HepG2 (cell line): Measurements from ENCODE around the gene KCNA3. TPM values are rescaled to one million over a fixed set of nuclear protein-coding genes. Genes with fewer than 3 reads are reported as not detected.

ENCODE experiments used
- ATAC-seq: fragments of 200-7000 bp; cut with Tn5 transposase; 3 replicates; pipeline ENCODE4 v1.9.1; 2020; ENCODE audit warnings: mild to moderate bottlenecking, moderate library complexity
- BruUV-seq: library from RNA; stranded (reverse); fragments of 400-500 nt; replicated peaks from 2 replicates; lab custom pipeline; 2021; lab: Mats Ljungman, UMichigan
- CTCF ChIA-PET: fragments of 300-600 bp; formaldehyde crosslinking; extraction: SDS; loops from one replicate; lab custom pipeline; 2021; ENCODE audit warnings: low total read pairs, inconsistent platforms, low intra/inter-chr PET ratio; lab: Yijun Ruan, JAX
- POLR2A ChIA-PET: fragments of 350-600 bp; sonication (Branson Sonifier 250); formaldehyde crosslinking; loops from one replicate; lab custom pipeline; 2020; ENCODE audit warnings: antibody characterized with exemption, inconsistent platforms; lab: Yijun Ruan, JAX
- DNase-seq: peaks from one replicate; pipeline ENCODE4 v3.0.0-alpha.2; 2015; ENCODE audit warnings: low spot score
- FAIRE-seq: peaks from 3 replicates; lab custom pipeline; 2011; peaks lifted over from hg19 to GRCh38; lab: Jason Lieb, UNC
- H2AFZ ChIP-seq: one replicate; pipeline ENCODE4 v1.6.1; 2011; ENCODE audit warnings: low read length, inconsistent platforms
- H3K27ac ChIP-seq: fragments of 300-600 bp; 3 replicates; pipeline ENCODE4 v1.8.0; 2011; ENCODE audit warnings: mixed run types, mild to moderate bottlenecking, mixed read lengths, low read length, inconsistent platforms; ENCODE audit not compliant: insufficient read depth; ENCODE audit errors: extremely low read length
- H3K27me3 ChIP-seq, 2 experiments: fragments of 200-600 bp in 1 of 2; 2 replicates in 1 of 2; 3 replicates in 1 of 2; pipeline versions ENCODE4 v1.6.0 to v1.8.0; 2011; ENCODE audit warnings: low read length in 2 of 2, mild to moderate bottlenecking in 2 of 2, moderate library complexity in 2 of 2, inconsistent platforms in 1 of 2; ENCODE audit not compliant: insufficient read depth in 2 of 2, control insufficient read depth in 1 of 2
- H3K36me3 ChIP-seq, 2 experiments: fragments of 200-600 bp in 1 of 2; replicated peaks in 1 of 2; 2 replicates in 1 of 2; 3 replicates in 1 of 2; pipeline versions ENCODE4 v1.5.1 to v1.8.0; 2011; ENCODE audit warnings: low read length in 2 of 2, inconsistent platforms in 1 of 2; ENCODE audit not compliant: insufficient read depth in 2 of 2, control insufficient read depth in 1 of 2
- H3K4me1 ChIP-seq: 2 replicates; pipeline ENCODE4 v1.5.1; 2012; ENCODE audit warnings: low read length, inconsistent platforms; ENCODE audit not compliant: insufficient read depth
- H3K4me2 ChIP-seq: 2 replicates; pipeline ENCODE4 v1.6.0; 2011; ENCODE audit warnings: low read depth, low read length, inconsistent platforms
- H3K4me3 ChIP-seq, 3 experiments: fragments of 200-600 bp in 1 of 3; sonication (generic), shearing (Covaris generic) in 1 of 3; replicated peaks in 1 of 3; 2 replicates each; pipeline ENCODE4 v1.5.1; 2011 to 2016; ENCODE audit warnings: low read length in 3 of 3, inconsistent platforms in 2 of 3, low read depth in 2 of 3, mild to moderate bottlenecking in 2 of 3, control low read depth in 1 of 3, mixed read lengths in 1 of 3; ENCODE audit not compliant: insufficient read depth in 1 of 3
- H3K79me2 ChIP-seq: one replicate; pipeline ENCODE4 v1.6.1; 2011; ENCODE audit warnings: low read length, inconsistent platforms; ENCODE audit not compliant: insufficient read depth
- H3K9ac ChIP-seq: 2 replicates; pipeline ENCODE4 v1.6.0; 2011; ENCODE audit warnings: mild to moderate bottlenecking, low read depth, low read length, inconsistent platforms; ENCODE audit not compliant: insufficient read depth
- H3K9me3 ChIP-seq: 2 replicates; pipeline ENCODE4 v1.5.1; 2012; ENCODE audit warnings: mild to moderate bottlenecking, low read length
- H4K20me1 ChIP-seq: 2 replicates; pipeline ENCODE4 v1.6.0; 2011; ENCODE audit warnings: inconsistent platforms, mild to moderate bottlenecking, low read length, moderate library complexity; ENCODE audit not compliant: insufficient read depth
- AKAP8 ChIP-seq: sonication (generic); formaldehyde crosslinking; IDR thresholded peaks from 2 replicates; pipeline ENCODE4 v1.5.1; 2020; ENCODE audit warnings: mild to moderate bottlenecking, missing genetic modification reagents
- BHLHE40 ChIP-seq: IDR thresholded peaks from 2 replicates; pipeline ENCODE4 v1.6.1; 2011; ENCODE audit warnings: low read length, improper control_type of control experiment
- CREB1 ChIP-seq, 2 experiments: fragments of 450-650 bp in 1 of 2; IDR thresholded peaks; 2 replicates each; pipeline ENCODE4 v1.6.1; 2016 to 2017; ENCODE audit warnings: control low read depth in 1 of 2, mild to moderate bottlenecking in 1 of 2, missing compliant biosample characterization in 1 of 2, missing genetic modification characterization in 1 of 2
- ELF1 ChIP-seq: sonication (generic); formaldehyde crosslinking; IDR thresholded peaks from 2 replicates; pipeline ENCODE4 v1.4.0; 2020; ENCODE audit warnings: missing genetic modification reagents
- HMG20A ChIP-seq: IDR thresholded peaks from 2 replicates; pipeline ENCODE4 v1.6.1; 2016; ENCODE audit warnings: borderline replicate concordance
- IKZF5 ChIP-seq: IDR thresholded peaks from 2 replicates; pipeline ENCODE4 v1.6.1; 2018; ENCODE audit warnings: missing genetic modification reagents, mild to moderate bottlenecking, missing compliant biosample characterization
- KLF6 ChIP-seq: IDR thresholded peaks from 2 replicates; pipeline ENCODE4 v1.8.0; 2016; ENCODE audit warnings: missing biosample characterization, missing genetic modification reagents
- MXD4 ChIP-seq: IDR thresholded peaks from 2 replicates; pipeline ENCODE4 v1.6.1; 2016; ENCODE audit warnings: mild to moderate bottlenecking, missing biosample characterization, missing genetic modification reagents
- PAWR ChIP-seq: sonication (generic); formaldehyde crosslinking; IDR thresholded peaks from 2 replicates; pipeline ENCODE4 v1.4.0; 2020; ENCODE audit warnings: missing genetic modification reagents, mild to moderate bottlenecking, borderline replicate concordance
- SMC3 ChIP-seq: IDR thresholded peaks from 2 replicates; pipeline ENCODE4 v1.6.1; 2011; ENCODE audit warnings: low read length, improper control_type of control experiment
- WGBS: methylation state at CpG from one replicate; pipeline ENCODE4 v1.1.6; 2017; ENCODE audit warnings: low lambda C conversion rate; 5-methylcytosine and 5-hydroxymethylcytosine counted together
- in situ Hi-C: cut with HindIII; loops from 2 replicates; pipeline ENCODE4 v1.10.0; 2017; ENCODE audit warnings: low pct_unique_long_range_greater_than_20kb; ENCODE audit not compliant: extremely low pct_ligation_motif_present
- intact Hi-C: fragments of 100-400 bp; cut with micrococcal nuclease; formaldehyde crosslinking; loops from one replicate; pipeline ENCODE4 v1.10.0; 2022; ENCODE audit not compliant: unreplicated experiment
- polyA plus RNA-seq, 8 experiments: library from polyadenylated mRNA; depleted of rRNA in 3 of 8; stranded (reverse) in 7 of 8; unstranded in 1 of 8; fragments of >200 nt; fragmentation: Illumina TruSeq in 4 of 8; extraction: Trizol in 4 of 8; gene quantifications; 2 replicates each; pipeline versions ENCODE4 v1.2.1 to v1.2.3, GENCODE V29; 2011 to 2016; ENCODE audit warnings: low read depth in 4 of 8, missing spikeins in 1 of 8, mixed read lengths in 1 of 8; ENCODE audit not compliant: insufficient read depth in 1 of 8
- total RNA-seq, 5 experiments: library from RNA; depleted of rRNA; stranded (reverse); fragments of >200 nt; fragmentation: Illumina TruSeq; extraction: Trizol; gene quantifications; 2 replicates each; pipeline ENCODE4 v1.2.3, GENCODE V29; 2016; ENCODE audit warnings: low read depth in 1 of 5

Gene KCNA3
- total and polyA plus RNA-seq, 2 of the 13 experiments (the other 11 are each of a cell fraction or from before 2014, with no cell fraction given): not detected

- FAIRE-seq: no peak
- POLR2A ChIA-PET: no interaction called here
Observed at GRCh38 chr1:110680036-110680735, 5.4 kb upstream of the KCNA3 start.

GRCh38 chr1:110677526-110677925 lies 2.8 kb upstream of the KCNA3 start:
- Histone ChIP-seq H3K9ac (no peak overlapping the region), H3K79me2 (no peaks in the 10 kb centered on the region), H3K27ac (no peak overlapping the region), H3K4me2 (no peak overlapping the region), H3K36me3 (no peaks in the 10 kb centered on the region), H3K9me3 (no peaks in the 10 kb centered on the region), H2AFZ (no peak overlapping the region), H4K20me1 (no peaks in the 10 kb centered on the region), H3K27me3 (peaks cover 0 to 11% of the 10 kb centered on the region in 2 experiments; a peak in 3 of 5 replicates), H3K4me1 (no peaks in the 10 kb centered on the region), H3K4me3 (no peak overlapping the region)
- POLR2A ChIA-PET: no interaction called here
- WGBS: 7% methylated on average over 3 of the region's 3 CpGs
- intact Hi-C loops (no loop called here), in situ Hi-C loops (no loop called here)
- DNase-seq (peak; percentile 12), FAIRE-seq (no peak), ATAC-seq (no peak)
- BruUV-seq: no TSS peak
- CTCF ChIA-PET: no interaction called here
- TF ChIP-seq SMC3 (no peak), HMG20A (no peak), PAWR (CRISPR knock-in tag) (no peak), ELF1 (CRISPR knock-in tag) (no peak), MXD4 (CRISPR knock-in tag) (no peak), CREB1 (IDR thresholded peaks at IDR 0.05) (no peak), CREB1 (CRISPR knock-in tag; IDR thresholded peaks at IDR 0.05) (no peak), KLF6 (CRISPR knock-in tag) (no peak)
- TF ChIP-seq, all 625 proteins: peak for 0

More at GRCh38 chr1:110680036-110680735, 5.4 kb upstream of the KCNA3 start:
- no peaks in the 10 kb centered on the region for H3K9me3 ChIP-seq
- intact Hi-C loops: no loop called here
- DNase-seq: no peak
- H3K4me2 ChIP-seq: no peak overlapping the region
- no peak overlapping the region for H2AFZ ChIP-seq
- no peaks in the 10 kb centered on the region for H3K4me1 ChIP-seq
- no peaks in the 10 kb centered on the region for H4K20me1 ChIP-seq
- WGBS: 0% methylated on average over 3 of the region's 3 CpGs
- H3K79me2 ChIP-seq: no peaks in the 10 kb centered on the region
- TF ChIP-seq IKZF5 (CRISPR knock-in tag) (no peak), AKAP8 (no peak), BHLHE40 (no peak)
- TF ChIP-seq, all 625 proteins: peak for 0
- ATAC-seq: no peak
- H3K9ac ChIP-seq: no peak overlapping the region
- CTCF ChIA-PET: no interaction called here
- H3K27me3 ChIP-seq: peaks cover 0 to 11% of the 10 kb centered on the region in 2 experiments; a peak in 3 of 5 replicates
- no peak overlapping the region for H3K27ac ChIP-seq
- in situ Hi-C loops: no loop called here
- H3K4me3 ChIP-seq: no peak overlapping the region
- no TSS peak for BruUV-seq
- no peaks in the 10 kb centered on the region for H3K36me3 ChIP-seq
